Stimulated activated naive CD8-positive, alpha-beta T cell treated with anti-CD3 and anti-CD28 coated beads, Interleukin-15, Interleukin-2, amounts not matched to agents 100 U/mL and 50 U/mL, for 24 hours (primary cell): ENCODE measurements around the gene CNIH2.
"Not testable (repeated sequence)": the region's sequence is repeated elsewhere in the genome, so short reads cannot be mapped to it uniquely, and the experiment has no call there.

Experiments used
- ATAC-seq: fragments of 150-1000 bp; cut with Tn5 transposase; one replicate; pipeline ENCODE4 v1.10.0; 2021
- DNase-seq: peaks from one replicate; pipeline ENCODE4 v3.0.0; 2021

CNIH2 gene

GRCh38 chr11:66277471-66278362, at the start of gene CNIH2:
CNIH2 (plus strand) TSS chr11:66278175; CDS start chr11:66278457, 282 bp downstream.
- peak; percentile 60 for DNase-seq
- no peak for ATAC-seq

GRCh38 chr11:66228521-66228920, 49.5 kb upstream of the CNIH2 start:
- ATAC-seq (no peak), DNase-seq (no peak)

- ATAC-seq (no peak), DNase-seq (no peak)
Measured at GRCh38 chr11:66230156-66230555, 47.8 kb upstream of the CNIH2 start.

- DNase-seq = no peak
- no peak for ATAC-seq
Measured at GRCh38 chr11:66230978-66231377, 47.0 kb upstream of the CNIH2 start.

GRCh38 chr11:66231561-66231960, 46.4 kb upstream of the CNIH2 start:
- ATAC-seq (no peak), DNase-seq (no peak)

- no peak for DNase-seq
- ATAC-seq = no peak
Measured at GRCh38 chr11:66232769-66233168, 45.2 kb upstream of the CNIH2 start.

- ATAC-seq (no peak), DNase-seq (no peak)
Measured at GRCh38 chr11:66233301-66233700, 44.7 kb upstream of the CNIH2 start.

- DNase-seq (no peak), ATAC-seq (no peak)
Measured at GRCh38 chr11:66235141-66235540, 42.8 kb upstream of the CNIH2 start.

- ATAC-seq = no peak
Measured at GRCh38 chr11:66237867-66238266, 40.1 kb upstream of the CNIH2 start.

GRCh38 chr11:66238786-66239413, 39.1 kb upstream of the CNIH2 start:
- DNase-seq (no peak), ATAC-seq (no peak)

More at GRCh38 chr11:66237867-66238266, 40.1 kb upstream of the CNIH2 start:
- no peak for DNase-seq

GRCh38 chr11:66239511-66239910, 38.5 kb upstream of the CNIH2 start:
- ATAC-seq (no peak), DNase-seq (no peak)

GRCh38 chr11:66239998-66240780, 37.8 kb upstream of the CNIH2 start:
- no peak for DNase-seq
- ATAC-seq = no peak

- DNase-seq = no peak
- no peak for ATAC-seq
Measured at GRCh38 chr11:66240781-66241136, 37.2 kb upstream of the CNIH2 start.

GRCh38 chr11:66242095-66242765, 35.7 kb upstream of the CNIH2 start:
- DNase-seq = no peak
- peak; percentile 12 for ATAC-seq

- ATAC-seq (no peak), DNase-seq (no peak)
Measured at GRCh38 chr11:66243782-66244535, 34.0 kb upstream of the CNIH2 start.

GRCh38 chr11:66247295-66247694, 30.7 kb upstream of the CNIH2 start:
- DNase-seq = no peak
- no peak for ATAC-seq

- DNase-seq = no peak
- no peak for ATAC-seq
Measured at GRCh38 chr11:66247801-66248200, 30.2 kb upstream of the CNIH2 start.

- DNase-seq (no peak), ATAC-seq (no peak)
Measured at GRCh38 chr11:66248903-66249302, 29.1 kb upstream of the CNIH2 start.

- ATAC-seq (no peak), DNase-seq (no peak)
Measured at GRCh38 chr11:66251809-66252208, 26.2 kb upstream of the CNIH2 start.

- not testable (repeated sequence) for DNase-seq, ATAC-seq
Measured at GRCh38 chr11:66253081-66253480, 24.9 kb upstream of the CNIH2 start.

GRCh38 chr11:66258473-66258893, 19.5 kb upstream of the CNIH2 start:
- no peak for DNase-seq
- ATAC-seq = no peak
